Measurements from ENCODE around the gene PPP1R7.

The PPP1R7 gene

GRCh38 chr2:241120440-241120839, 29.8 kb upstream of the PPP1R7 start:
- no peak for DNase-seq (ENCODE audit: low read depth)

DNA sequence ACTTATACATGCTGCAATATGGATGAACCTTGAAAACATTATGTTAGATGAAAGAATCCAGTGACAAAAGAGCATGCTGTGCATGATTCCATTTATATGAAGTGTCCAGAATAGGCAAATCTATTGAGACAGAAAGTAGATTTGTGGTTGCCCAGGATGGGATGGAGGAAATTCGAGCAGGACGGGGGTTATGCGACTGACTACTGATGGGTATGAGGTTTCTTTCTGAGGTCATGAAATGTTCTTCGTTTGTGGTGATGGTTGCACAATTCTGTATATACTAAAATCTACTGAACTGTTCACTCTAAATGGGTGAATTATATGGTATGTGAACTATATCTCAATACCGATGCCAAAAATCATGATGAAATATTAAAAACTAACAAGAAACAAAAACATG, 29.3 kb upstream of the PPP1R7 start:
- DNase-seq (ENCODE audit: low read depth) = no peak

DNA sequence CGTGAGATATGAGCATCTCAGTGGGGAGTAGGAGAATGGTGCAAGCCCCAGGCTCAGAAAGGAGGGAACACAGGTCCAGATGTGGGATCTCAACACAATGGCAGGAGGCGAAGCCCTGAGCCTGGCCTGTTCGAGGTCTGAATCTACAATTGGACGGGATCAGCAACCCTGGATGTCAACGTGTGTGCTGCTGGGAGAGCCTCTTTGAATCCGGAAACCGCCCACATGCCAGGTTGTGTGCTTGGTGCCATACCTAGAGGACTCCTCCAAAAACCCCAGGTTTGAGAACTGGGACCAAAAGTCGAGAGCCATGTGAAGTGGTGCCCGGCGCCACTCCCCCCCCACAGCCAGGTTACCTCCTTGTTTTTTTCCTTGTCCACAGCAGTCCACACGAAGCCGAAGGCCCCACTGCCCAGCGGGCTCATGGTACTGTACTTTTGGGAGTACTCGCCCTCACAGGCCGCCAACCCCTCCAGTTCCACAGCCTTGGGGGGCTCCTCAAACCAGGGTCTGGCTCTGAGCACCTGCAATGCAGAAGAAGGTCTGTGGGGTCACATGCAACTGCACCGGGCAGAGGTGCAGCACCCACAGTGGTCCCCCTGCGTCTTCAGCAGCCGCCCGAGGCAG, 27.8 kb upstream of the PPP1R7 start:
- DNase-seq (ENCODE audit: low read depth) = no peak

DNA sequence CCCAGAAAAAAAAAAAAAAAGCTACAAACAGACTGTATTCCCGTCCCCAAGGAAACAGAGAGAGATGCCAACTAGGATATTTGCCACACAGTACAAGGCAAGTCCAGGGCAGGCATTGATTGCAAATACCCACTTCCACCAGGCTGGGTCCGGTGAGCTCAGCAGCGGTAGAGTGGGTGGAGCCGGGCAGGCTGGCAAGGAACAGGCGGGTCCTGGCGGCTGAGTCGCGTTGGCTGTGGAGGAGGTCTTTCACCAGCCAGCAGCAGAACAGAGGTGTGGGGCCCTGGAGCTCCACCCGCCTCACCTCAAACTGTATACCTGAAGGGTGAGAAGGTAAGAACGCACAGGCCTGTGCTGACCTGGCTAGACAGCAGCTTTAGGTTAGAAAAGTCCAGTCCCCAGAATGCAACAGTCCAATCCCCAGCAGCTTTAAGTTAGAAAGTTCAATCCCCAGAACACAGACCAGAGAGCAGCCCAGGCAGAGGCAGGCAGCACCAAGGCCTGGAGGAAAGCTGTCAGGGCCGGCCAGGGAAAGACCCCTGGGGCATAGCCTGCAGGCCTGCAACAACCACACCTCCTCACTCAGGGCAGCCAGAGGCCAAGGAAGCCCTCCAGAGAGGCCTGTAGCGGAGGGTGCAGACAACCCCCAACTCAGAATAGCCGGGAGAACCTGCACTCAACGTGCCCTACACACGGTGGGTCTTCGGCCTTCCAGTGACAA, 26.3 kb upstream of the PPP1R7 start:
- no peak for DNase-seq (ENCODE audit: low read depth)

DNA sequence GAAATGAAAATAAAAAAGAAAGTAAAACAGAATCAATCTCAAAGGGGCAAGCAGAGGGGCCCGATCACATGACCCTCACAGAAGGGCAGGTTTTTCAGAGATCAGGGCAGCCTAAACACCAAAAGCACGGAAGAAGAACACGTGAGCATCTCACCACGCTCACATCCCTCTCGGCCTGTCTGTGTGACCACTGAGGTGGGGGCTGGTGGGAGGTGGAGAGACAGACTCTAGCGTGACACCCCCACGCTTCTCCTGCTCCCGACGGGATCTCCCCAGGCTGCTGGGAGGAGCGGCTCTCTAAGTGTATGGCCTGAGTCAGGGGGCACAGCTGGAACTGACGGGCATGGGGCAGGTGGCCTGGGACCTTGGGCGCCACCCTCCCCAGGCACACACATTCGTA, 24.6 kb upstream of the PPP1R7 start:
- DNase-seq (ENCODE audit: low read depth) = no peak

- no peak for DNase-seq (ENCODE audit: low read depth)
Measured at GRCh38 chr2:241126201-241126611, 24.1 kb upstream of the PPP1R7 start.

DNA sequence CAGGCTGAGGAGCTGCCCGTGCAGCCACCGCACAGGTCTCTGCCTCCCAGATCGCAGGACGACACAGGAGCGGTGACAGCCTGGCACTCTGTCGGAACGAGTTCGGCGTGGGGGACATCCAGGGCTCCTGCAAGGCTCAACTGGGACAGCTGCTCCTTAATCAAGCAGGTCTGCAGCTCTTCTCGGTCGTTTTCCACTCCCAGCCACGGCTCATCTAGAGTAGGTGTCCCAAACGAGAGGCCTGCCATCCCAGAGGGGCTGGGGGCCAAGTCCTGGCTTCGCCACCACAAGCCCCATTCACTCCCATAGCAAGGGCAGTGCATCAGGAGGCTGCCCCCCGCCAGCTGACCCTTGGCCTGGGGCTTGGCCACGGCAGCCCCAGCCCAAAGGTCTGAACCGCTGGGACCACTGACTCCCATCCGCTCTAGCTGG, 23.5 kb upstream of the PPP1R7 start:
- no peak for DNase-seq (ENCODE audit: low read depth)

DNA sequence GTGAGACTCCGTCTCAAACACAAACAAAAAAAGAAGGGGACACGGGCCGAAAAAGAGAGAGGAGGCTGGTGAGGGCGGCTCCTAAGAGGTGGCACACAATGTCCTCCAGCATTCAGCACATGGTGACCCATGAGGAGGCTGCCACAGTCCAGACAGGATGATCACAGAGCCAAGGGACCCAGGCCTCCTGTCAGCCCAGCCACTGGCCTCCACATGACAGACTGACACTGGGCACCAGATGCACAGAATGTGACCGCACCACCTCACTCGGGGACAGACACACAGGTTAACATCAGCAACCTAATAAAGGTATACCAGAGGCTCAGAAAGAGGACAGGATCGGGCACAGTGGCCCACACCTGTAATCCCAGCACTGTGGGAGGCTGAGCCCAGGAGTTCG, 22.0 kb upstream of the PPP1R7 start:
- DNase-seq (ENCODE audit: low read depth) = no peak

DNA sequence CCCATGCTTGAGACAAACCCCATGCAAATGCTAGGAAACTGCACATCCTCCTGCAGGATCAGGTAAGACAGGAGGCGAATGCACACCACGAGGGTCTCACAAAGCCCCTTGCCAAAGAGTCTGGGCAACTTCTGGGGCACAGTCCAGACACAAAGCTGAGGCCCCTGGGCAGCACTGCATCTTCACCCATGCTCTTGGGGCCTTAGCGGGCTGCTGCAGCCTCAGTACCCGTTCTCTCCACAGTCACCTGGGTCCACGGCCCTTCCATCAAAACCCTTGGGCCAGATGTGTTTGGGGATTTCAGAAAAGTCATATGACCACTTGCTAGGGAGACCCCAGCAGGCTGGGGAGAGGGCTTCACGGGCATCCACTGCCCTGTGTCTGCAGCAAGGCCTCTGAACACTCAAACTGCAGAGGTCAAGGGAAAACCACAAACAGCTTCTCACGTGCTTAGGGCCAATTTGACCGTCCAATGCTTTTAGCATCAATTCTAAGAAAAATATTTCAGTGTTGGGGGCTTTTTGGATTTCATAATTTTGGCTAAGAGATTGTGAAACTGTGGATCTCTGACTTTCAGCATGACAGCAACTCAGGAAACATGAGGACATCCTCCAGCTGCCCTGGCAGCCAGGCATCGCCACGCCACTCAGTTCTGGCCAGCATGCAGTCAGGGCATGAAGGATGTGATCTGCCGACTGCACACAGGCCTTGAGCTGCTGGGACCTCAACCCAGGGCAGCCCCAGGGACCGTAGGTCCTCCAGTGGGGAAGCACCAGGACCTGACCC, 21.0 kb upstream of the PPP1R7 start:
- no peak for DNase-seq (ENCODE audit: low read depth)

- no peak for DNase-seq (ENCODE audit: low read depth)
Measured at GRCh38 chr2:241130316-241130715, 20.0 kb upstream of the PPP1R7 start.

DNA sequence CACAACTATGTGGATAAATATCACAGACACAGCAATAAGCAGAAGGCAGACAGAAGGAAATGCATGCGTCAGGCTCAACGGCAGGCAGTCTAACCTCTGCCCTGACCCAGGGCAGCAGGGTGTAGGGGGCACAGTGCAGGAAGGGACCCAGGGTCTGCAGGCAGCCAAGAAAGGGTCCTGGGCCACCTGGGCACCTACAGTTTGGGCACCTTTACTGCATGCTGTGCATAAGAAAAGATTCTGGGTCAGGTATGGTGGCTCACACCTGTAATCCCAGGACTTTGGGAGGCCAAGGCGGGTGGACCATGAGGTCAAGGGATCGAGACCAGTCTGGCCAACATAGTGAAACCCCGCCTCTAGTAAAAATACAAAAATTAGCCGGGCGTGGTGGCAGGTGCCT, 18.7 kb upstream of the PPP1R7 start:
- DNase-seq (ENCODE audit: low read depth) = no peak

DNA sequence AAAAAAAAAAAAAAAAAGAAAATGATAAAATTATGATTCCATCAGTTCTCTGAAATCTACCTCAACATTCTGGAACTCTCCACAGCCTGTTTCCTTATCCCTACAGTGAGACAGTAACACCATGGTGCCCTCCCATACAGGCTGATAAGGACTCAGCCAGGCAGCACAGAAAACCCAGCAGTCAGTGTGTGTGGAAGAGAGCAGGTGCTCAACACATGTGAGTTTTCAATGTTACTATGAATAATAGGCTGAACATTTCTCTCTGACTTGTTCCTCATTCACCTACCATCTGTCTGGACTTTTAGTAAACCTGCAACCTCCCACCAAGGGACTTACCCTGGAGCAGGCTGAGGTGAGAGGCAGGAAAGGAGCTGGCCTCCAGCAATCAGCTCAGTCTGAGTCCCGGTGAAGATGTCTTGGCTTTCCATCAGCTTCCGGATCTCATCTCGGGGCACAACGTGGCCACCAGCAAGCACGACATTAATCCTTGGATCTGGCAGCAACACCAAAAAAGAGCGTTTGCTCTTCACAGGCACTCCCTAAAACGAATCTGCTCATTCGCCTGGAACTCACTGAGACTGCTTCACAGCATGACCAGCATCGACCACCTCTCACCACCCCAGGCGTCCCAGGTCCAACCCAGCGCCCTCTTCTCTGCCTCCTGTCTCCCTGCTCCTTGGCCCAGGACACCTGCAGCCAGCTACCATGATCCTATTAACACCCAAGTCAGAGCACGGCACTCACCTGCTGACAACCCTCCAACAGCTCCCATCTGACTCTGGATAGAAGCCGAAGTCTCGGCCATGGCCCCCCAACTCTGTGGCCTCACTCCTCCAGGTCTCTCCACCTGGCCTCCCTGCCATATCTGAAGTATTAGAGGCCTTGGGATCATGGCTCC, 17.5 kb upstream of the PPP1R7 start:
- no peak for DNase-seq (ENCODE audit: low read depth)

- no peak for DNase-seq (ENCODE audit: low read depth)
Measured at GRCh38 chr2:241133436-241133820, 16.8 kb upstream of the PPP1R7 start.

DNA sequence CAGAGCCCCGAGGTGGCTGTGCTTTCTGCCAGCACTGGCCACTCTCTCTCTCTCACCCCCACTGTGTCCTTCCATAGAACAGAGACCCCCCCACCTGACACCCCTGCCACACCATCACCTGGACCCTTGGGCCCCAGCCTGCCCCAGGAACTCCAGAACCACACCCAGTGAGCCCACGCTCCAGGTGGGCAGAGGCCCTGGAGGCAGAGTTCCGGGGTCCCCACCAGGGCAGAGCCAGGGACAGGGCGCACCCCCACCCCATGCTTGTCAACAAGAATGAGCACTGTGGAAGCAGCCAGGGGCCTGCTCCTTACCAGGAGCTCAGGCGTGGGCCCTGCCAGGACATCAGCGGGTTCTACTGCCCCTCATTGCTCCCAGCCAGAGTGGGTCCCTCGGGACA, 15.6 kb upstream of the PPP1R7 start:
- DNase-seq (ENCODE audit: low read depth) = no peak

GRCh38 chr2:241135737-241136136, 14.5 kb upstream of the PPP1R7 start:
- DNase-seq (ENCODE audit: low read depth) = no peak

DNA sequence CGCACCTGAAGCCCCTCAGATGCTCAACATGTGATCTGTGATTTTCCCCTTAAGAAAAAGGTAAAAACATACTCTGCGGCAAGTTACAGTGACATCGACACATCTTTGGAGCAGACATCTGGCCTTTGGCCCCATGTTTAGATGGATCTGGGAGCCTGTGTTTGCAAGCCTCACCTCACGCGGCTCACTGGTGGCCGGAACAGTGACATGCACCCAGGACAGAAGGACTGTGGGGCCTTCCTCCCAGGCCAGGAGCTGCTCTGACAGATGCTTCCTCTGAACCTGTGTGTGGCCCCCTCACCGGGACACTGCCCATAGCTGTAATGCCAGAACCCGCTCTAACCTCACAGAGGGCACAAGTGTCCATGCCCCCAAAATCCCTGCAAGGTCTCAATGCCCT, 14.1 kb upstream of the PPP1R7 start:
- no peak for DNase-seq (ENCODE audit: low read depth)

GRCh38 chr2:241136661-241137260, 13.5 kb upstream of the PPP1R7 start:
- DNase-seq (ENCODE audit: low read depth) = no peak

DNA sequence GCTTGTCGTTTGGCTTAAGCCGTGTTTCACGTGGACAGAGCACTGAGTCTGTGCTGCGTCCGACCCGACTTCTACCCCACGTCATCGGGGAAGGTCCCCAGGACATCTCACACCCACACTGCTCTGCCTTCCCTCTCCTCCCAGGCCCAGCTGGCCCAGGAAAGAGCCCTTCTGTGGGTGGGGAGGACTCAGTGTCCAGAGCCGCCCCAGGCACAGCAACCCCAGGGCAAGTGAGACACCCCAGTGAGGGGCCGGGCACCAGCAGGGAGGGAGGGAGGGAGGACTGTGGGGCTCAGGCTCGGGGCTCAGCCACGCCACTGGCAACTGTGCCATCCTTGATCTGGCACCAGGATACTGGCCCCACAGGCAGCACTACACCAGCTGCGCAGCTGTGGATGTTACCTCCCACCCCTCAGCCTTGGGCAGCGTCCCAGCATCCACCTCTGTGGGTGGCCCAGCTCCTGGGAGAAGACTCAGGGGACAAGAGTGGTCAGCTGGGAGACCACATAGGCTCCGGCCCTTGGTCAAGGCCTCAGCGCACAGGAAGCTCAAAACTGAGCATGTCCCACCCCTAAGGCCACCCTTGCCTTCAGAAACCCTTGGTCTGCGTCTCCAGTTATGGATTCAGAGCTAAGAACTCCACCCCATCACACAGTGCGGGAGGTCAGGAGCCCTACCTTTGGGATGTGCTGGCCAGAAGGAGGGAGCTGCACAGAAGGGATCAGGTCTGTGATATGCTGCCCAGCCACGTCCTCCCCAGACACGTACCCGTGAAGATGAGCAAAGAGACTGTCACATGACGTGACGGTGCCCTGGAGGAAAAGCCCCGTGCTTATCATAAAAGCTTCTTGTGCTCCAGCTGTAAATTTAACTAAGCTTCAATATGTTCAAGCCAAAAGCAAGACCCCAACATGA, 12.7 kb upstream of the PPP1R7 start:
- DNase-seq (ENCODE audit: low read depth) = no peak

DNA sequence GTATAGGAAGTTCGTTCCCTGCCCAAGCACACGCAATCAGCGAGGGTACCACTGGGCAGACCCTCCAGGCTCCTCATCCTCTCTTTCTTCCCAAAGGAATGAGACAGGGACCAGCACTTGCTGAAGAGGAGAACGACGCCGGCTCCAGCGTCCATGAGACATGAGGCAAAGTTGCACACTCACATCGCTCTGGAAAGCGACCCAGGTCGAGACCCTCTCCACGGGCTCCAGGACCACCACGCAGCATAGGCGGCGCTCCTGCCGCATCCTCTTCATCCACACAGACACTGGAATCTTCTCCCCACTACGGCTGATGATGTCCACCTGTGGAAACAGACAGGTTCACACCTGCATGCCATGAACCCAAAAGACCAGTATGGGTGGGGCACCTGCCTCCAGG, 11.8 kb upstream of the PPP1R7 start:
- no peak for DNase-seq (ENCODE audit: low read depth)

GRCh38 chr2:241139531-241140444, 10.5 kb upstream of the PPP1R7 start:
- no peak for DNase-seq (ENCODE audit: low read depth)

Measured in GM04503 (cell line).